Naive thymus-derived CD4-positive, alpha-beta T cell (primary cell): ENCODE results near the gene MBD3L3. TPM values are rescaled to one million over a fixed set of nuclear protein-coding genes. Genes with fewer than 3 reads are reported as not detected.
"Not testable (repeated sequence)": the region's sequence is repeated elsewhere in the genome, so short reads cannot be mapped to it uniquely, and the experiment has no call there.

Experiments used
- ATAC-seq: fragments of 150-1000 bp; cut with Tn5 transposase; 2 replicates; pipeline ENCODE4 v1.10.0; 2021; ENCODE audit warnings: mild to moderate bottlenecking, moderate library complexity
- CTCF ChIA-PET: fragments of 350-600 bp; sonication (Branson Sonifier 250); formaldehyde crosslinking; loops from one replicate; lab custom pipeline; 2021; ENCODE audit warnings: antibody characterized with exemption; lab: Charles Lee
- POLR2A ChIA-PET: fragments of 350-600 bp; sonication (Branson Sonifier 250); formaldehyde crosslinking; loops from one replicate; lab custom pipeline; 2021; ENCODE audit warnings: antibody characterized with exemption, inconsistent platforms; lab: Charles Lee
- DNase-seq, 9 donors: peaks; one replicate each; pipeline versions ENCODE4 v3.0.0 to v3.0.0-alpha.2; 2020 to 2022; ENCODE audit warnings: mixed read lengths in 1 of 9
- H3K27ac ChIP-seq: one replicate; pipeline ENCODE4 v1.7.0; 2013; ENCODE audit warnings: mild to moderate bottlenecking, low read depth, low read length, moderate library complexity
- H3K27me3 ChIP-seq, 2 donors: one replicate each; pipeline ENCODE4 v1.7.0; 2013; ENCODE audit warnings: low read length in 2 of 2, mild to moderate bottlenecking in 2 of 2, moderate library complexity in 2 of 2; ENCODE audit not compliant: control insufficient read depth in 2 of 2, insufficient read depth in 2 of 2
- H3K36me3 ChIP-seq, 3 experiments: 1 replicate in 2 of 3; 2 replicates in 1 of 3; pipeline ENCODE4 v1.7.0; 2013; ENCODE audit warnings: low read length in 3 of 3, mild to moderate bottlenecking in 3 of 3, moderate library complexity in 1 of 3; ENCODE audit not compliant: insufficient read depth in 3 of 3, control insufficient read depth in 2 of 3
- H3K4me1 ChIP-seq, 2 donors: one replicate each; pipeline ENCODE4 v1.7.0; 2013; ENCODE audit warnings: low read length in 2 of 2, mild to moderate bottlenecking in 2 of 2, moderate library complexity in 1 of 2; ENCODE audit not compliant: control insufficient read depth in 2 of 2, insufficient read depth in 2 of 2
- H3K4me3 ChIP-seq: 2 replicates; pipeline ENCODE4 v1.7.0; 2013; ENCODE audit warnings: mild to moderate bottlenecking, low read length
- H3K9me3 ChIP-seq, 3 experiments: 1 replicate in 2 of 3; 2 replicates in 1 of 3; pipeline ENCODE4 v1.7.0; 2013; ENCODE audit warnings: low read length in 3 of 3; ENCODE audit not compliant: control insufficient read depth in 2 of 3
- H3K27ac Mint-ChIP-seq, 9 donors: one replicate each; pipeline ENCODE4 v1.8.0; 2020 to 2022; ENCODE audit warnings: mixed read lengths in 9 of 9, mild to moderate bottlenecking in 8 of 9, moderate library complexity in 5 of 9, inconsistent platforms in 2 of 9
- H3K27me3 Mint-ChIP-seq, 5 donors: one replicate each; pipeline ENCODE4 v1.8.0; 2021 to 2022; ENCODE audit warnings: mixed read lengths in 5 of 5, mild to moderate bottlenecking in 1 of 5
- H3K36me3 Mint-ChIP-seq, 5 donors: one replicate each; pipeline ENCODE4 v1.8.0; 2020 to 2022; ENCODE audit warnings: mixed read lengths in 5 of 5, mild to moderate bottlenecking in 3 of 5, inconsistent platforms in 1 of 5
- H3K4me1 Mint-ChIP-seq, 7 donors: one replicate each; pipeline ENCODE4 v1.8.0; 2020 to 2022; ENCODE audit warnings: mixed read lengths in 7 of 7, mild to moderate bottlenecking in 3 of 7, inconsistent platforms in 1 of 7
- H3K4me3 Mint-ChIP-seq, 10 donors: one replicate each; pipeline ENCODE4 v1.8.0; 2020 to 2022; ENCODE audit warnings: mild to moderate bottlenecking in 10 of 10, mixed read lengths in 10 of 10, moderate library complexity in 6 of 10, inconsistent platforms in 2 of 10
- H3K9me3 Mint-ChIP-seq, 11 donors: one replicate each; pipeline ENCODE4 v1.8.0; 2020 to 2022; ENCODE audit warnings: mixed read lengths in 11 of 11, mild to moderate bottlenecking in 4 of 11, inconsistent platforms in 1 of 11, moderate library complexity in 1 of 11
- intact Hi-C, 2 donors: fragments of 100-400 bp; cut with micrococcal nuclease; formaldehyde crosslinking; loops; one replicate each; pipeline ENCODE4 v1.15.1; 2023
- polyA plus RNA-seq, 2 donors: library from polyadenylated mRNA; unstranded; fragments of 300-500 nt; fragmentation: Illumina TruSeq; gene quantifications; one replicate each; pipeline ENCODE4 v1.2.3, GENCODE V29; 2021
- total RNA-seq, 6 experiments: library from RNA in 5 of 6; stranded (reverse) in 5 of 6; gene quantifications; 1 replicate in 5 of 6; 2 replicates in 1 of 6; pipeline ENCODE4 v1.2.3 and lab custom pipeline; 2021 to 2026

Gene MBD3L3
- total and polyA plus RNA-seq, 7 experiments from 2014 or later = not detected

DNA sequence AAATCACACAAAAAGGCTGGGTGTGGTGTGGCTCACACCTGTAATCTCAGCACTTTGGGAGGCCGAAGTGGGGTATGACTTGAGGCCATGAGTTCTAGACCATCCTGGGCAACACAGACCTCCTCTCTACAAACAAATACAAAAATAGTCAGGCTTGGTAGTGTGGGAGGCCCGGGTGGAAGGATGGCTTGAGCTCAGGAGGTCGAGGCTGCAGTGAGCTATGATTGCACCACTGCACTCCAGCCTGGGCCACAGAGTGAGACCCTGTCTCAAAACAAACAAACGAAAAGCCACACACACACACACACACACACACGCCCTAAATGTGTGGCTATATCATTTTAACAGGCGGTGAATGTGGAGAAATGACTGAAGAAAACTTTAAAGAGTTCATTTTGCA, 10.1 kb upstream of the MBD3L3 start:
- no peak overlapping the region for H3K27ac ChIP-seq
- no peaks in the 10 kb centered on the region for H3K9me3 ChIP-seq
- H3K9me3 Mint-ChIP-seq = peaks cover 0 to 7% (median 0%) of the 10 kb centered on the region in 11 donors
- DNase-seq = no peak
- H3K4me1 Mint-ChIP-seq = peaks cover 7 to 38% (median 18%) of the 10 kb centered on the region in 7 donors
- peak overlapping the region; percentile 63 to 95 (median 94) for H3K27ac Mint-ChIP-seq
- peaks cover 10 to 31% (median 11%) of the 10 kb centered on the region in 3 experiments for H3K36me3 ChIP-seq
- H3K4me3 ChIP-seq = no peak overlapping the region
- ChIA-PET POLR2A (interaction anchor here (0.6 to 3.1 kb wide), 17 partner anchors 9 to 800 kb away, joined by 3 to 23 read pairs (median 5); partner anchors contain the start of genes ARHGEF18, PET100 and XAB2), CTCF (interaction anchor here (0.6 to 1.2 kb wide), 4 partner anchors 9 to 330 kb away, joined by 3 read pairs; no protein-coding TSS in a partner anchor)
- no peak for ATAC-seq
- intact Hi-C loops = loop anchor here in 1 of 2 donors (10.0 kb wide), 3 partner anchors 334 to 1164 kb away; partner anchors contain the start of genes CTXN1, GPR108, NDUFA11 and SNAPC2
- H3K27me3 ChIP-seq = no peaks in the 10 kb centered on the region
- peaks cover 14% of the 10 kb centered on the region in 2 donors for H3K4me1 ChIP-seq
- H3K4me3 Mint-ChIP-seq = peak overlapping the region; percentile 90 to 98 (median 94)
- H3K36me3 Mint-ChIP-seq = peaks cover 6 to 26% (median 14%) of the 10 kb centered on the region in 5 donors
- no peaks in the 10 kb centered on the region for H3K27me3 Mint-ChIP-seq

DNA sequence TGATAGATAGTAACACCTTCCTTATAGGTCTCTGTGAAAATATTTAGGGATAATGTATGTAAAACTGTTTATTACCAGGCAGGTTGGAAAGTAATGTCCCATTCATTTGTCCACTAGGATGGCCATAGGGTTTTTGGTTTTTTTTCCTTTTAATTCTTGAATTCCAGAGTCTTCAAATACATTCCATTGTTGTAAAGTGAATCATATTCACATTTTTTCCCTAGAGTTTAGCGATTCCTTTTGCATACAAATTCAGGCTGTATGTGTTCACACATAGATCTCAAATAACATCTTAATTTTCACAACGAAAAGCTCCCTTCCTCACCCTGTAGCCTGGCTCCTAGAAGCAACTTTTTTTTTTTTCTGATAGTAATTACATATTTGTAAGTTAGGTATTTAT, 9.2 kb upstream of the MBD3L3 start:
- H3K9me3 ChIP-seq = no peaks in the 10 kb centered on the region
- no peak overlapping the region for H3K4me3 ChIP-seq
- H3K36me3 ChIP-seq = peaks cover 7 to 23% (median 11%) of the 10 kb centered on the region in 3 experiments
- Mint-ChIP-seq H3K27me3 (no peaks in the 10 kb centered on the region), H3K4me3 (no peak overlapping the region), H3K9me3 (peaks cover 0 to 7% (median 0%) of the 10 kb centered on the region in 11 donors), H3K4me1 (peaks cover 6 to 36% (median 18%) of the 10 kb centered on the region in 7 donors), H3K36me3 (peaks cover 5 to 20% (median 9%) of the 10 kb centered on the region in 5 donors), H3K27ac (no peak overlapping the region)
- peaks cover 14% of the 10 kb centered on the region in 2 donors for H3K4me1 ChIP-seq
- ATAC-seq (no peak), DNase-seq (no peak)
- ChIA-PET POLR2A (interaction anchor here (1.9 kb wide), 1 partner anchor 204 kb away, joined by 10 read pairs; no protein-coding TSS in a partner anchor), CTCF (interaction anchor here (0.7 kb wide), 1 partner anchor 55 kb away, joined by 3 read pairs; no protein-coding TSS in a partner anchor)
- no peak overlapping the region for H3K27ac ChIP-seq
- intact Hi-C loops = loop anchor here in 1 of 2 donors (10.0 kb wide), 3 partner anchors 333 to 1163 kb away; partner anchors contain the start of genes CTXN1, GPR108, NDUFA11 and SNAPC2
- H3K27me3 ChIP-seq = no peaks in the 10 kb centered on the region

- Histone ChIP-seq H3K36me3 (peaks cover 3 to 17% (median 11%) of the 10 kb centered on the region in 3 experiments), H3K4me1 (peaks cover 11 to 14% of the 10 kb centered on the region in 2 donors)
- H3K27me3 Mint-ChIP-seq, ATAC-seq, H3K9me3 ChIP-seq, H3K9me3 Mint-ChIP-seq, DNase-seq, POLR2A ChIA-PET, H3K27ac Mint-ChIP-seq, H3K4me3 ChIP-seq, H3K27me3 ChIP-seq, H3K27ac ChIP-seq, H3K4me3 Mint-ChIP-seq: not testable (repeated sequence)
- CTCF ChIA-PET = interaction anchor here (0.7 kb wide), 1 partner anchor 54 kb away, joined by 3 read pairs; no protein-coding TSS in a partner anchor
- Mint-ChIP-seq H3K4me1 (peaks cover 0 to 30% (median 15%) of the 10 kb centered on the region in 7 donors), H3K36me3 (peaks cover 0 to 14% (median 3%) of the 10 kb centered on the region in 5 donors)
- intact Hi-C loops = loop anchor here in 1 of 2 donors (10.0 kb wide), 3 partner anchors 332 to 1162 kb away; partner anchors contain the start of genes CTXN1, GPR108, NDUFA11 and SNAPC2
These were observed 8.6 kb upstream of the MBD3L3 start for GRCh38 chr19:7067122-7067521.

GRCh38 chr19:7063764-7064418, 5.4 kb upstream of the MBD3L3 start:
- Histone ChIP-seq H3K9me3 (no peaks in the 10 kb centered on the region), H3K4me1 (peaks cover 4 to 6% of the 10 kb centered on the region in 2 donors), H3K36me3 (no peaks in the 10 kb centered on the region), H3K4me3 (no peak overlapping the region), H3K27ac (no peak overlapping the region), H3K27me3 (no peaks in the 10 kb centered on the region)
- H3K9me3 Mint-ChIP-seq = peaks cover 0 to under 1% (median 0%) of the 10 kb centered on the region in 11 donors
- intact Hi-C loops = loop anchor here in 1 of 2 donors (10.0 kb wide), 3 partner anchors 329 to 1159 kb away; partner anchors contain the start of genes CTXN1, GPR108, NDUFA11 and SNAPC2
- DNase-seq (no peak), ATAC-seq (no peak)
- H3K27me3 Mint-ChIP-seq = no peaks in the 10 kb centered on the region
- ChIA-PET CTCF (interaction anchor here (0.8 to 1.5 kb wide), 2 partner anchors 327 to 639 kb away, joined by 3 read pairs; no protein-coding TSS in a partner anchor), POLR2A (interaction anchor here (0.6 to 0.9 kb wide), 2 partner anchors 35 to 1121 kb away, joined by 3 to 4 read pairs; no protein-coding TSS in a partner anchor)
- no peak overlapping the region for H3K4me3 Mint-ChIP-seq
- H3K36me3 Mint-ChIP-seq = peaks cover 0 to under 1% (median 0%) of the 10 kb centered on the region in 5 donors
- no peak overlapping the region for H3K27ac Mint-ChIP-seq
- peaks cover 0 to 6% (median 2%) of the 10 kb centered on the region in 7 donors for H3K4me1 Mint-ChIP-seq

DNA sequence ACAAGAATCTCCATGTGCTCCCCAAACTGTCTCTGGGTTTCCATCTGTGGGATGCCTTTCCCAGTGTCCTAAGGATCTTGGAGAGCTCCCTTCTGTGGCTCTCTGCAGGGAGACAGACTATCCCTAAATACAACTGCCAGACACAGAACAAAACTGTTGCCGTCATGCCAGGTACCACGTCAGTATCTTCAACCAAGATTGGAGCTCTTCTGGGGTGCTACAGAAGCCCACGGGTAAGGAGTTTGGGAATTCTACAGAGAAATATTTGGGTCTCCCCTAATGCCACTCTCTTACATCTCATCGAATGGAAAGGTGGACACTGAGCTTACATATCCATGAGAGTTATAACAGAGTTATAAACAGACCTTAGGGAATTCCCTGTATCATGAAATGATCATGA, 4.9 kb upstream of the MBD3L3 start:
- Histone ChIP-seq H3K36me3 (no peaks in the 10 kb centered on the region), H3K4me3 (no peak overlapping the region), H3K27ac (no peak overlapping the region), H3K4me1 (peaks cover 0 to under 1% of the 10 kb centered on the region in 2 donors), H3K9me3 (no peaks in the 10 kb centered on the region), H3K27me3 (no peaks in the 10 kb centered on the region)
- Mint-ChIP-seq H3K9me3 (no peaks in the 10 kb centered on the region), H3K27ac (no peak overlapping the region), H3K36me3 (no peaks in the 10 kb centered on the region), H3K4me3 (no peak overlapping the region), H3K4me1 (peaks cover 0 to 2% (median 0%) of the 10 kb centered on the region in 7 donors), H3K27me3 (no peaks in the 10 kb centered on the region)
- POLR2A ChIA-PET = interaction anchor here (0.6 to 1.0 kb wide), 3 partner anchors 173 to 1122 kb away, joined by 3 to 4 read pairs (median 3); no protein-coding TSS in a partner anchor
- intact Hi-C loops = loop anchor here in 1 of 2 donors (10.0 kb wide), 3 partner anchors 329 to 1159 kb away; partner anchors contain the start of genes CTXN1, GPR108, NDUFA11 and SNAPC2
- DNase-seq = no peak
- CTCF ChIA-PET = interaction anchor here (1.5 kb wide), 1 partner anchor 327 kb away, joined by 3 read pairs; no protein-coding TSS in a partner anchor
- no peak for ATAC-seq

DNA sequence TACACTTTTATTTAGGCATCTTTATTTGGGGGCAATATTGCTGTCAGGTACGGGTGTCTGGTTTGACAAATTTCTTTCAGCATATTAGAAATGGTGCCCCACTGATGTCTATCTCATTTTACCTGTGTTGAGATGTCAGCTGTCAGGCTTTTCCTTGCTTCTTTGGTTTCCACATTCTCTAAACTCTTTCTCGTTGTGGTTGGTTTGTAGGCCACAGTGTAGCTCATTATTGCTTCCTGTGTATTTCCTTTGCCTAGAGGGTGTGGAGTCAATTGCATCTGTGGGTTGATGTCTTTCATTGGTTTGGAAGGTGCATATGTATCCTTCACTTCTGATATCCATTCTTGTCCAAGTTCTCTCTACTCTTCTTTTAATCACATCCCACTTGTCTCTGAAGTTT, 1.5 kb upstream of the MBD3L3 start:
- H3K27me3 ChIP-seq, H3K4me1 ChIP-seq, H3K36me3 Mint-ChIP-seq, H3K4me1 Mint-ChIP-seq, H3K9me3 Mint-ChIP-seq, H3K4me3 ChIP-seq, H3K27me3 Mint-ChIP-seq, H3K27ac ChIP-seq, H3K4me3 Mint-ChIP-seq, POLR2A ChIA-PET, H3K9me3 ChIP-seq, H3K27ac Mint-ChIP-seq, CTCF ChIA-PET, H3K36me3 ChIP-seq: not testable (repeated sequence)
- intact Hi-C loops = loop anchor here in 1 of 2 donors (10.0 kb wide), 3 partner anchors 325 to 1155 kb away; partner anchors contain the start of genes CTXN1, GPR108, NDUFA11 and SNAPC2
- ATAC-seq (peak; percentile 26), DNase-seq (peak in 2 of 9 donors; percentile 28 to 53)
